Hepatocyte (in vitro differentiated cells): Measurements from ENCODE around the gene TMCO4. TPM values are rescaled to one million over a fixed set of nuclear protein-coding genes. Genes with fewer than 3 reads are reported as not detected.

Experiments
- DNase-seq: peaks from one replicate; pipeline ENCODE4 v3.0.0-alpha.2; 2016; ENCODE audit warnings: low spot score
- H2AFZ ChIP-seq: fragments of 200-600 bp; sonication (generic); 2 replicates; pipeline ENCODE4 v1.6.0; 2016; ENCODE audit warnings: antibody characterized with exemption, mild to moderate bottlenecking
- H3K27ac ChIP-seq: fragments of 200-600 bp; sonication (generic); 2 replicates; pipeline ENCODE4 v1.5.1; 2016; ENCODE audit warnings: mild to moderate bottlenecking
- H3K27me3 ChIP-seq: fragments of 200-600 bp; sonication (generic); 2 replicates; pipeline ENCODE4 v1.6.1; 2016
- H3K36me3 ChIP-seq: fragments of 200-600 bp; sonication (generic); replicated peaks from 2 replicates; pipeline ENCODE4 v1.5.1; 2016; ENCODE audit warnings: low read depth; ENCODE audit not compliant: insufficient read depth
- H3K4me1 ChIP-seq: fragments of 200-600 bp; sonication (generic); 2 replicates; pipeline ENCODE4 v1.5.1; 2016; ENCODE audit warnings: mild to moderate bottlenecking, moderate library complexity; ENCODE audit not compliant: insufficient read depth
- H3K4me2 ChIP-seq: fragments of 200-600 bp; sonication (generic); 2 replicates; pipeline ENCODE4 v1.6.0; 2016
- H3K4me3 ChIP-seq: fragments of 200-600 bp; sonication (generic); 2 replicates; pipeline ENCODE4 v1.5.1; 2016; ENCODE audit warnings: mild to moderate bottlenecking
- H3K79me2 ChIP-seq: fragments of 200-600 bp; sonication (generic); 2 replicates; pipeline ENCODE4 v1.6.0; 2017; ENCODE audit warnings: mild to moderate bottlenecking
- H3K9me2 ChIP-seq: fragments of 200-600 bp; sonication (generic); replicated peaks from 2 replicates; pipeline ENCODE4 v1.6.0; 2017; ENCODE audit warnings: mild to moderate bottlenecking; ENCODE audit not compliant: insufficient read depth
- H3K9me3 ChIP-seq: fragments of 200-600 bp; sonication (generic); 2 replicates; pipeline ENCODE4 v1.5.1; 2016; ENCODE audit warnings: low read depth, mild to moderate bottlenecking
- H4K20me1 ChIP-seq: fragments of 200-600 bp; sonication (generic); 2 replicates; pipeline ENCODE4 v1.6.0; 2016; ENCODE audit warnings: mild to moderate bottlenecking; ENCODE audit not compliant: insufficient read depth, poor library complexity, severe bottlenecking
- CTCF ChIP-seq: fragments of 200-600 bp; sonication (generic); IDR thresholded peaks from 2 replicates; pipeline ENCODE4 v1.5.1; 2016; ENCODE audit warnings: antibody characterized with exemption, mild to moderate bottlenecking; ENCODE audit not compliant: poor library complexity
- EZH2 ChIP-seq: fragments of 200-600 bp; sonication (generic); IDR thresholded peaks from 2 replicates; pipeline ENCODE4 v1.6.1; 2016; ENCODE audit warnings: antibody characterized with exemption, mild to moderate bottlenecking, borderline replicate concordance
- EZH2phosphoT487 ChIP-seq: fragments of 200-600 bp; sonication (generic); IDR thresholded peaks from one replicate; pipeline ENCODE4 v1.6.1; 2018; ENCODE audit warnings: antibody characterized with exemption, mild to moderate bottlenecking, low read depth, moderate library complexity; ENCODE audit not compliant: unreplicated experiment, severe bottlenecking
- WGBS: methylation state at CpG from one replicate; pipeline ENCODE4 v1.1.6; 2016; ENCODE audit warnings: low lambda C conversion rate; ENCODE audit errors: missing lambda C conversion rate; 5-methylcytosine and 5-hydroxymethylcytosine counted together
- polyA plus RNA-seq: library from polyadenylated mRNA; unstranded; fragments of >200 nt; fragmentation: Nextera tagmentation; extraction: Ambion mirVana; gene quantifications from 2 replicates; pipeline ENCODE4 v1.2.1, GENCODE V29; 2016
- total RNA-seq: library from RNA; depleted of rRNA; stranded (reverse); fragments of >200 nt; gene quantifications from 2 replicates; pipeline ENCODE4 v1.2.3, GENCODE V29; 2014

The TMCO4 gene
- total and polyA plus RNA-seq, 2 experiments from 2014 or later: 8.7 to 13.0 TPM

- no peaks in the 10 kb centered on the region for H3K9me2 ChIP-seq
Observed at GRCh38 chr1:19709260-19709793, 90.4 kb downstream of the TMCO4 start.

GRCh38 chr1:19708567-19709110 lies 91.1 kb downstream of the TMCO4 start:
- no peaks in the 10 kb centered on the region for H3K9me2 ChIP-seq
- no peak overlapping the region for H2AFZ ChIP-seq
- no peaks in the 10 kb centered on the region for H3K27me3 ChIP-seq
- no peak overlapping the region for H3K4me2 ChIP-seq
- no peak for DNase-seq
- no peak overlapping the region for H3K4me3 ChIP-seq
- TF ChIP-seq EZH2phosphoT487 (no peak), CTCF (no peak), EZH2 (no peak)
- 88% methylated on average over 8 of the region's 8 CpGs for WGBS
- no peaks in the 10 kb centered on the region for H3K79me2 ChIP-seq
- H3K27ac ChIP-seq: no peak overlapping the region
- no peaks in the 10 kb centered on the region for H3K4me1 ChIP-seq
- H3K36me3 ChIP-seq: no peaks in the 10 kb centered on the region
- H4K20me1 ChIP-seq: no peaks in the 10 kb centered on the region
- H3K9me3 ChIP-seq: no peaks in the 10 kb centered on the region

More at GRCh38 chr1:19709260-19709793, 90.4 kb downstream of the TMCO4 start:
- H2AFZ ChIP-seq: no peak overlapping the region
- H3K9me3 ChIP-seq: no peaks in the 10 kb centered on the region
- TF ChIP-seq EZH2phosphoT487 (no peak), CTCF (no peak)
- H3K79me2 ChIP-seq: no peaks in the 10 kb centered on the region
- WGBS: 84% methylated on average over 3 of the region's 4 CpGs
- no peak overlapping the region for H3K27ac ChIP-seq
- no peaks in the 10 kb centered on the region for H4K20me1 ChIP-seq
- H3K4me2 ChIP-seq: no peak overlapping the region
- no peaks in the 10 kb centered on the region for H3K36me3 ChIP-seq
- H3K4me3 ChIP-seq: no peak overlapping the region
- no peaks in the 10 kb centered on the region for H3K27me3 ChIP-seq
- no peak for DNase-seq
- H3K4me1 ChIP-seq: no peaks in the 10 kb centered on the region

- TF ChIP-seq EZH2phosphoT487 (no peak), CTCF (no peak), EZH2 (no peak)
- no peaks in the 10 kb centered on the region for H3K4me1 ChIP-seq
- H3K9me2 ChIP-seq: no peaks in the 10 kb centered on the region
- H3K4me2 ChIP-seq: no peak overlapping the region
- H3K9me3 ChIP-seq: no peaks in the 10 kb centered on the region
- WGBS: 88% methylated on average over 4 of the region's 4 CpGs
- H4K20me1 ChIP-seq: no peaks in the 10 kb centered on the region
- no peaks in the 10 kb centered on the region for H3K79me2 ChIP-seq
- H2AFZ ChIP-seq: no peak overlapping the region
- H3K27ac ChIP-seq: no peak overlapping the region
- H3K36me3 ChIP-seq: no peaks in the 10 kb centered on the region
- DNase-seq: no peak
- H3K4me3 ChIP-seq: no peak overlapping the region
- H3K27me3 ChIP-seq: no peaks in the 10 kb centered on the region
Observed at GRCh38 chr1:19706136-19706535, 93.6 kb downstream of the TMCO4 start.
